SIG-M5 (cell line): ENCODE results near the gene CALCOCO1.
"Not testable (repeated sequence)": the region's sequence is repeated elsewhere in the genome, so short reads cannot be mapped to it uniquely, and the experiment has no call there.

Experiments
- DNase-seq: peaks from one replicate; lab custom pipeline; 2025; lab: John Stamatoyannopoulos, UW

Gene CALCOCO1

DNA sequence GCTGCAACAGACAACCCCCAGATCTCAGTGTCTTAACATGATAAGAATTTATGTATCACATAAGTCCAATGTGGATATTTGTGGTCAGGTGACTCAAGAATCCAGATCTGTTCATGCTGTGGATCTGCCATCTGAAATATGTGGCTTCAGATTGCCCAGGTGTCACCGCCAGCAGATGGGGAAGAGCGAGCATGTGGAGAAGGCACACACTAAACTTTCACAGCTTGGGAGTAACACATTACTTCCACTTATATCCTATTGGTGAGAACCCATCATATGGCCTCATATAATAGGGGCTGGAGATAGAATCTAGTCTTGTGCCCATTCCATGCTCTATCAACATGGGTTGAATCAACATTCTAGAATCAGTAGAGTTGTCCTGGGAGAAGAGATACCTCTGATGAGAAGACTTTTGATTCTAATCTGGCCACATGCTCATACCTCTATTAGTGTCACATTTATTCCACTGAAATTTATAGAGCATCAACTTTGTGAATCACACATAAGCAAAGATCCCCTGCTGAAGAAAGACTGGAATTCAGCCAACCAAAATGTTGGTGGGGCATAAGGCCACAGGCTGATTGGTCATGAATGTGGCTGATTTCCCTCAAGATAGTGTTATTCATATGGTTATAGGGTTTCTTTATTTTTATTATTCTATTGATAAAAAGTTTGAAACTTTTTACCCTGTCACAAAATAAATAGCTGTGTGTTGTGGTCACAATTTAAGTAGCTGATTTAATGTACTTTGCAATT lies 6.0 kb upstream of the CALCOCO1 start:
- DNase-seq, result no peak

GRCh38 chr12:53729644-53730043 lies 2.4 kb upstream of the CALCOCO1 start:
- no peak for DNase-seq

DNA sequence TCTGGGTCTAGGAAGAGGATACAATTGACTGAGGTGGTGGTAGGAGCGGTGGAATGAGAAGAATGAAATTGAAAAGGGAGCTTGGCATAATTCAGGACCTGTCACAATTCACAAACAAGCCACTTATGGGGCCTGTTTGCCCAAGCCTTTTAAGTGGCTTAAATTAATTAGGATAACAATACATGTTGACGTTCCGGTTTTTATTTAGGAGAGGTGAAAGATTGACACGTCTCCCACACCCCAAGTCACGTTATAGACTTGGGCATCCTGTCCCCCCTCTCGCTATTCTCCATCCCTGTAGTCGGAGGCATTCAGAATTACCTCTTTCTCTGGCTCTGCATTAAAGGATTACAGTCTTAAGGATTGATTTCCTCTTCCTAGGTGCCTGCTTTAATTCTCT lies 954 bp upstream of the CALCOCO1 start:
- no peak for DNase-seq

GRCh38 chr12:53726946-53727309 lies 324 bp downstream of the CALCOCO1 start:
- DNase-seq, result no peak

- DNase-seq, result no peak
Measured at GRCh38 chr12:53726341-53726740, 911 bp downstream of the CALCOCO1 start.

GRCh38 chr12:53725824-53726223 lies 1.4 kb downstream of the CALCOCO1 start:
- no peak for DNase-seq

DNA sequence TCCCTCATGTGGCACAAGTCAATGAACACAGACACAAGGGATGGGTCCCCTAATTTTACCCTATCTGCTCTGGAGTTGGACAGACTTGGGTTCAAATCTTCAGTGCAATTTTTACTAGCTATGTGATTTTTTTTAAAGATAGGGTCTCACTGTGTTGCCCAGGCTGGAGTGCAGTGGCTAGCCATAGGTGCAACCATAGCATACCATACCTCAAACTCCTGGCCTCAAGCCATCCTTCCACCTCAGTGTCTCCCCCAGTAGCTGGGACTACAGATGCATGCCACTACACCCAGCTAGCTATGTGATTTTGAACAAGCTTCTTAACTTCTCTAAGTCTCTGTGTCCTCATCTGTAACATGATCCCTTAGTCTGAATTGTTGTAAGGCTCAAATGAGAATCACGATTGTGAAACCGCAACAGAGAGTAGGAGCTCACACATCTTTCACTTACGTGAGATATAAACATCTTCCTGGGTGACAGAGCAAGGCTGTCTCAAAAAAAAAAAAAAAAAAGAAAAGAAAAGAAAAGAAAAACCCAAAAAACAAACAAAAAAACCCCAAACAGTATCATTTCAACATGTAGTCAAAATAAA lies 4.7 kb downstream of the CALCOCO1 start:
- DNase-seq, result no peak

DNA sequence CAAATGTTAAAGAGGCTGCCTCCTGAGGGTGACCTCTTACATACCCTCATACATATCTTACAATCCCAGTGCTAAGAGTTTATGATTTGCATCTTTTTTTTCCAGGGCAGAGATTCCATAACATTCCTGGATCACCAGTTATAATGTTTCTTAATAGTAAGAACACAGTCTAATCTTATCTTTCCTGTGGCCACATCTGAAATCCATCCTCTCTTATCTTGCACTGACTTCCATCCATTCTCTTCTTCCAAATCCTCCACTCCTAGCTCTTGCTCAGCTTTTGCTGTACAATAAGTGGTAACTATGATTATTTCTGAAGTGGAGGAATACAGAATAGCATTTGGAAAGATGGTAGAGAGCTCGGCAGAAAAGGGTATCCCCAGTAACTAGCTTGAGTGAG lies 6.3 kb downstream of the CALCOCO1 start:
- DNase-seq, result no peak

DNA sequence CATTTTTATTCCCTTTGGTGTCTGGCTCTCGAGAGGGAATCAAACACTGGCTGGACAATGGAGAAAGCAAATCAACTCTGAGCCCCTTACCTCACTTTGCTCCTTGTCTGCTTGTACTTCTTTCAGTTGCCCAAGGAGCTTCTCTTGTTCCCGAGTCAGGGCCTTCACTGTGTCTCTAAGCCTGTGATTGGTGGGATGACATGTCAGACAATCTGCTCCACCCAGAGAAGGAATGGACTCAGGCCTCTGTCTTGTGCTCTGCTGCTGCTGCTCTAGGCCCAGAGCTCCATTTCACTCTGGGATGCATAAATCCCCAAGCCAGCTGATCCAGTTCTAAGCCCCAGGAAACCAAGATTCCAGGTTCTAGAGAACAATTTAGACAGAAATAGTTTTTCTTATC lies 7.6 kb downstream of the CALCOCO1 start:
- no peak for DNase-seq

GRCh38 chr12:53718567-53718966 lies 8.7 kb downstream of the CALCOCO1 start:
- DNase-seq, result not testable (repeated sequence)

GRCh38 chr12:53717319-53717718 lies 9.9 kb downstream of the CALCOCO1 start:
- no peak for DNase-seq

GRCh38 chr12:53714004-53714403 lies 13.2 kb downstream of the CALCOCO1 start:
- DNase-seq, result no peak

- DNase-seq, result no peak
Measured at GRCh38 chr12:53713516-53713915, 13.7 kb downstream of the CALCOCO1 start.

DNA sequence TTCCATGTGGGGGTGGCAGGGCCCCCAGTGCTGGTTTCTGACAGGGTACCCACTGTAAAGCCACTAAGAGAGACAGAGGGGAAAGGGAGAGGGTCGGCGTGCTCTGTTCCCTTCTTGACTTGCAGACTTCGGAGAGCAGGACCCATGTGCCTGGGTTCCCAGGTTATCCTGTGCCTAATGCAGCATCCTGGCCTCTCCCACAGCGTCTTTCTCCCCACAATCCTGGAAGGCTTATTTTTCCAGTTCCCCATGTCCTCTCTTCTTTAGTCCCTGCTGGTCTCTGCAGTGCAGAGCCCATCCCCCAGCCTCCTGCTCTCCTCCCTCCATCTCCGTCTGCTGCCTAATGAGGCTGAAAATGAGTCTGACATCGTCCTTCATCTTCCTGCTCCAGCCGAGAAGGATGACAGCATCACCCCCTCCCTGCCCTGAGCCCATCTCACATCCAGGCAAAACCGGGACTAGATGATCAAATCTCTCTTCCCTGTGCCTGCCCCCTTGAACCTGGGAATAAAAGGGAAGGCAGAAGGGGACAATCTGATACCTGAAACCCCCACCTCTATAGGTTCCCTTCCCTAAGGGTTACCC lies 15.1 kb downstream of the CALCOCO1 start:
- no peak for DNase-seq

GRCh38 chr12:53710091-53710490 lies 17.2 kb downstream of the CALCOCO1 start:
- DNase-seq, result no peak

- DNase-seq, result no peak
Measured at GRCh38 chr12:53709671-53710070, 17.6 kb downstream of the CALCOCO1 start.

- DNase-seq, result no peak
Measured at GRCh38 chr12:53706080-53706479, 21.2 kb downstream of the CALCOCO1 start.

DNA sequence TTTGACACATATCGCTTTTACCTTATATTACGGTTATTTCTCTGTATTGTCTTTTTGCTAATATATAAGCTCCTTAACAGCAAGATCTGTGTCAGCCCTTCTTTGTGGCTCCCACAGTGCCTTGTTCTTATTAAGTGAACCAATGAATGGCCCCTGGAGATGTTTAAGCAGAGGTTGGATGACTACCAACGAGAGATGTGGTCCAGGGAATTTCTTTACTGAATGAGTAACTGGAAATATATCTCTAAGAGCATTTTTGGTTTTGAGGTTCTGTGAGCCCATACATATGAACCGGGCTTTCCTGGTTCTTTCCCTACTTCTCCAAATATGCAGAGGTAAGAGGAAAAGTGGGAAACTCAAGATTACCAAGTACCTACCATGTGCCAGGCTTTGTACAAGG lies 23.5 kb downstream of the CALCOCO1 start:
- DNase-seq, result no peak

DNA sequence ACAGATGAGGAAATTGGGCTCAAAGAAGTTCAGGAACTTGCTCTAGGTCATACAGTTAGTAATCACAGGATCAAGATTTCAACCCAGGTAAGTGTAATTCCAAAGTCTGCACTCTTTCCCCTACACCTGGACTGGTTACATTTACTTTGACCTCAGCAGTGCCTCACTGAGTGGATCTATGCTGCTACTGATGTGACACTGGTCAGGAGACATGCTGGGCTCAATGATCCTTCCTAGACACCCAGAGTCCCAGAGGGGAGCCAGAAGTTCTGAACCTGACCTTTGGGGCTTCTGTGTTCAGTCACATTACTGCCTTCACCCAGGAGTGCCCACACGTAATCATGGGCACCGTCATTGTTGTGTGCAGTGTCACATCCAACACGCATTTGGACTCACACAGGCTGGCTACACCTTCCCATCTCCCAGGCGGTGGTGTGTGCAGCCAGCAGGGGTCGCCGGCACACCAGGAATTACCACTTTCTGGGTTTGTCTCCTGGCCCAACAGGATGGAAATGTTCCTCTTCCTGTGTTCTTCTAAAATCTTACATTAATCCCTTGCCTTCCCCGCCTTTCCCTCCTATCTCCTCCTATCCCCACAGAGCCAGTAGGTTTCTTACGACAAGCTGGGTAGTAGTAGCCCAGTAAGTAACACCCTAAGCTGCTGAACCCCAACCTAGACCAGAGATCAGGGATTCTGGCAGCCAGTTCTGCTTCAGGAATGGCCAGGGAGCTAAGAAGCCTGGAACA lies 25.6 kb downstream of the CALCOCO1 start:
- no peak for DNase-seq

GRCh38 chr12:53700567-53700966 lies 26.7 kb downstream of the CALCOCO1 start:
- no peak for DNase-seq

DNA sequence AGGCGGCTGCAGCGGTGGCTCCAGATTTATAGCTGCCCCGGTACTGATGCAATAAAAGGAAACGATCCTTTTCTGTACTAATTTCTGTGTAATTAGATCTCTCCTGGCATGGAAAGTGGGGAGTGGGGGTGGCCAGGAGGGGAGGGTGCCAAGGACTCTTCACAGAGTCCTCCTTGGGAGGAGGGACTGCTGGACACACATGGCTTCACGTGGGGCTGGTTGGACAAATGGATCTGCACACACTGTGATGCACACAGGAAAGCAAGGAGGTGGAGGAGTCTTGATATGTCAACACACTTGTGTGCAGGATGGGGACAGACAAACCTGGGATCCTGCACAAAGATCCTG lies 27.6 kb downstream of the CALCOCO1 start:
- DNase-seq, result no peak

- no peak for DNase-seq
Measured at GRCh38 chr12:53698948-53699677, 28.1 kb downstream of the CALCOCO1 start.
